Activated CD4-positive, alpha-beta T cell treated with anti-CD3 and anti-CD28 coated beads for 24 hours (primary cell): ENCODE measurements around the gene UTP11.
"Not testable (repeated sequence)": the region's sequence is repeated elsewhere in the genome, so short reads cannot be mapped to it uniquely, and the experiment has no call there.

Experiments used
- DNase-seq, 2 donors: peaks; one replicate each; pipeline ENCODE4 v3.0.0-alpha.2; 2020; ENCODE audit warnings: low read depth in 2 of 2

UTP11 gene

GRCh38 chr1:38027201-38028104 is 14.9 kb downstream of the UTP11 start:
- no peak for DNase-seq

DNA sequence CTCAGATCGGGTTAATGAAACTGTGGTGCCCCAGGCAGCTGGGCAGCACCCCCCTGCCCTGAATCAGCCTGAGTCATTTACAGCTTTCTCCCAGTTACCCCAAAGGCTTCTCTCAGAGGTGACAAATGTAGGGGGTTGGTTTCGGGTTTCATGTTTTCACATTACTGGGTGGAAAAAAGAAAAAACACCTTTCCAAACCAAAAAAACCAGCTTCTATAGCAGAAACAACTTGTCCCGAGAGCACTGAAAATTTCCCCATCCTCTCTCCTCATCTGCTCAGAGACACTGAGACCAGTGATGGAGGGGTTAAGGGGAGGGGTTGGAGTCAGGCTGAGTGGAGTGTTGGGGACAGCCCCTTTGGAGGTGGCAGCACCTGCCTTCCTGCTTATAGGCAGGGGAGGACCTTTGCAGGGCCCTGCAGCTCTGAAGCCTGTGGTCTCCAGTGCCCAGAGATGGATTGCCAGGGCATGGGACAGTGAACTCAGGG is 15.6 kb downstream of the UTP11 start:
- DNase-seq, result peak; percentile 63 to 77

DNA sequence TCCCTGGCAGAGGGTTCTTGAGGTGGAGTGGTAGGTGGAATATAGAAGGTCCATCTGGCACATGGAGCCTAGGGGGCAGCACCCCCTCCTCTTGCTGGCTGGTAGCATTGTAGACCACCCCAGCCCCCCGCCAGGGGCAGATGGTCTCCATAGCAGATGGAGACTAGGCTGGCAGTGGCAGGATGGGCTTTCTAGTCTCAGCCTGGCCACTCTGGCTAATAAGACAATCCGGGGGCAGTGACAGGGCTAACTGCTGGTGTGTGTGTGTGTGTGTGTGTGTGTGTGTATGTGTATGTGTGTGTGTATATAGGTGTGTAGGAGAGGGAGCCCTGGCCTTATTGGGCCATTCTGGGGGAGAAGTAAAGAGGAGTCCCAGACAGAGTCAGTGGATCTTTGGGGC is 16.1 kb downstream of the UTP11 start:
- no peak for DNase-seq

DNA sequence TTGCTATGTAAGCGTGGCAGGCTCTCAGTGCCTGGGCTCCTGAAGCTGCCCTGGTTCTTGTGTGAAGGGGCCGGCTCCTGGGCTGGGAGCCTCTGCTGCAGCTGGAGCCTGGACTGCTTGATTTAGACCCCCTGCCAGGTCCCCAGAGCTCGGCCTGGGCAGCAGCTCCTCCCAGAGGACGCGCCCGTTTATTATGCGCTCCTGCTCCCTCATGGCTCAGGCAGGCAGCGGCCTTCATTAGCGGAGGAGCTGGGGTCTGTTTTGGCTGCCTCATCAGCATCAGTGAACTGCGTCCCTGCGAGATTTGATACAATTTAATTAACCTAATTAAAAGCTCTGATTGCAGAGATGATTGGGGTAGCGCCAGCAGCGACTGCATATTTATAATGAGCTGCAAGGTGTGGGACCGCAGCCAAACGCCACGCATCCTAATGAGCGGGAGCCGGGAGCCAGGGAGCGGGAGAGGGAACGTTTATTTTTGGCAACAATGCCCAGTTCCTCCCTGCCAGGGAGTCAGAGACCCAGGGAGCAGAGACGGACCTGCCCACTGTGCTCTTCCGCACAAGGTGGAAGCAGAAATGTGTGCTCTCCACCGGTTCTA is 16.6 kb downstream of the UTP11 start:
- DNase-seq, result no peak

GRCh38 chr1:38029685-38030511 is 17.4 kb downstream of the UTP11 start:
- peak; percentile 62 to 67 for DNase-seq

- no peak for DNase-seq
These were observed 18.3 kb downstream of the UTP11 start for GRCh38 chr1:38030596-38031512.

DNA sequence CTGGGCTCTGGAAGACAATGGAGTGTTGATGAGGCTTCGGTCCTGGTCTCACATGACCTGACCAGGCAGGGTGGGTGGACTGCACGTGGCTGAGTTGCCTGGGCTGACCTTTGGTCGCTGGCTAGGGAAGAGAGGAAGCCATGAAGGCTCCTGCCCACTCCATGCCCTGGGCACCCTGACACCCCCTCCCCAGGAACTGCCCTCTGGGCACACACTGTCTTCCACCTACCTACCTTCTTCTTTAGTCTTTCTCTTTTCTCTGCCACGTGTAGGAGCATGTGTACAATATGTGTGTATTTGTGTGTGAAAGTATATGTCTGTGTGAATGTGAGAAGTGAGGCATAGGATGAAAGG is 19.0 kb downstream of the UTP11 start:
- no peak for DNase-seq

GRCh38 chr1:38032992-38033391 is 20.5 kb downstream of the UTP11 start:
- not testable (repeated sequence) for DNase-seq

DNA sequence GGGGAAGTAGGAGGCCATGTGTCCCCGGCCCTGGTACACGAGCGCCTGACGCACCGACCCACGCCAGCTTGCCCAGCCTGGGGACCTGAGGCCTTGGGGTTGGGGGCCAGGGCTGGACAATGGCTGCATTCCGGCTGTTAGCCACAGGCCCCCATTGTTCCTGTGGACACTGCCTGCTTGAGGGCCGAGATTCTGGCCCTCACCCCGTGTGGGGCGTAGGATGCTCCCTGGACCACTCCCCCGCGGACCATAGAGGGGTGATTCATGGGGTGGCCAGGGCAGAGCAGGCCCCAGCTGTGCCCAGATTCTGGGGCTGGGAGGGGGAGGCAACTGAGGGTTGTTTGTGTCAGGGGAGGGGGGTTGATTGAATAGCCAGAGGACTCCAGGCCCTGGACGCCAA is 22.3 kb downstream of the UTP11 start:
- DNase-seq, result no peak

DNA sequence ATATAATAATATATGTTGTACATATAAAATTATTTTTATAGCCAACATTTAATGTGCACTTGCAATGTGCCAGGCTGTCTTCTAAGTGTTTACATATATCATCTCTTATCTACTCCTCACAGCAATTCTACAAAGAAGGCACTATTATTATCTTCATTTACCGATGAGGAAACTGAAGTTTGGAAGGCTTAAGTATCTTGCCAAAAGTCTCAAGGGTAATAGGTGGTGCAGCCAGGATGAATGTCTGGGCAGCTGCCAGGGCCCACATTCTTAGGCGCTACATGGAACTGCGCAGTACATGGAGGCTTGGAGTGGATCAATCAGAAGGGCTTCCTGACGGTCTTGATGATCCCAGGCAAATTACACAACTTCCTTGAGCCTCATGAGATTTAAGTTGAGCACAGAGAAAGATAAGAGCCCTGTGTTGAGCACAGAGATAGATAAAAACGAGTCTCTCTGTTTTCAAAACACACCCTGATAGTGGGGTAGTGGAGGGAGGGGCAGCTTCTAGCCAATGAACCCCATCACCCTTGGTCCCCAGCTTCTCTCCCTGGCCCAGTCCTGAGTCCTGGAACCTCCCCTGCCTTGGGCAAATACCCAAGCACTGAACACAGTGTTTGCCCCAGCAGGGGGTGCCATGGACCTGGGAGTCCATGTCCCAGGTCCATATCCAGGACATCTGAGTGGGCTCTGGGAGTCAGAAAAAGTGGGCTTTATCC is 24.8 kb downstream of the UTP11 start:
- no peak for DNase-seq

- no peak for DNase-seq
These were observed 26.3 kb downstream of the UTP11 start for GRCh38 chr1:38038861-38039260.

- DNase-seq, result no peak
These were observed 27.0 kb downstream of the UTP11 start for GRCh38 chr1:38039331-38040088.

DNA sequence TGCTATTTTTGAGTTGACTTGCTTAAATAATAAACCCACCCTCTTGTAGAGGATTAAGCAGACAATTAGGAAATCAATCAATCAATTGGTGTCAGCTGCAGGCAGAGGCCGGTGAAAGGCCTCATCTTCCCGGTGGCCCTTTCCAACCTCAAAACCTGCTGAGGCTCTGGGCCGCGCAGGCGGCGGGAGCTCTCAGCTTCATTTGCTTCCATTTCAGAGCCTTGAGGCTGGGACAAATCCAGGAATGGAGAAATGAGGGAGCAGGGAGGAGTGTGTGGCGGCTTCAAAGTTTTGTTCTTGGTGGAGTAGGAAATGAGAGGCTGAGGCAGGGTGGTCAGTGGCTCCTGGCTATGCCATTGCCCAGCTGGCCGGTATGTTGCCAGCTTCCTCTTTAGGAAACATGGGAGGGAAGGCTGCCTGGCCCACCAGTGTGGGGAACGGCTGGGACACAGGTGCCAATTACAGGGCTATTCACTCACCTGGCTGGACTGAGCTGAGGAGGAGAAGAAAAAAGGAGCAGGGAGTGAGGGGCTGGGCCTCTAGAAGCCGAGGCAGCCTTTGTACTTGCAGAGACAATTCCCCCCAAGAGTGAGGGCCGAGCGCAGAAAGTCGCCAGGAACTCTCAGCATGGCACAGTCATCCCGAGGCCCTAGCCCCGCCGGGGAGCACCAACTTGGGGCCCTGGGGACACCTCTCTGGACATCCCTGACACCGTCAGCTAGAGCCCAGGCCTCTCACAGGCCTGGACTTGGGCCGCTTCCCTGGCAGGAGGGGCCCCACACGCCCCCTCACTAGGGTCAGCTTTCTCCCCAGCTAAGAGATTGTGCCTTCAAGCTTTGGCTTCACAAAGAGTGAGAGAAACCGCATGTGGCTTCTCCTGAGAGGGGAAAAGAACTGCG is 29.7 kb downstream of the UTP11 start:
- no peak for DNase-seq

DNA sequence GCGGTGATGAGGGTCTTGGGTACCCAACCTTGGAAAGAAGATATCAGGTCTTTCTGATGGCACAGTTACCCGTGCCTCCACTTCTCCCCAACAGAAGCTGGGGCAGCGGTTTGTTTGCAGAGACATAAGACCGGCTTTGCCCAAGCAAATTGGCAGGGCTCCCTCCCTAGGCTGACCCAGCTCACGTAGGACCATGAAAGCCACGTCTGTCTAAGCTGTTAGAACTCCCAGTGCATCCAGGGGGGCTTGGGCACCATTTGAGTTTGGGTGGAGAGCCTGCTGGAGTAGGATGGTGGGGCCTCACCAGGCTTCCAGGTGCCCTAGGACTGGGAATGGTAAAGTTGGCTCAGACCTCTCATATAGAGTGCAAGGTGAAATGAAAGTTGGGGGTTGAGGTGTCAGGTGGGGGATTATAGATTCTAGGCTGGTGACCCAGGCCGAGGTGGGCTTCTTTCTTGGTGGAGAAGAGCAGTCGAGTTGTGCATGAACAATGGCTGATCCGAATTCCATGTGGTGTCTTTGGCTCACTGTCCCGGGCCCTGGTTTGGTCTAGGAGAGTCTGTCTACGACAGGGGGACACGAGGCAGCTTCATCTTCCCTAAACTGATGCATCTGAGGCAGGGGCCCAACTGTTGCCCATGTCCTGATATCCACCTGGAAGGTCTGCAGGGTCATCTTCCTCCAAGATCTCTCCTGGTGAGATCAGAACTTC is 30.7 kb downstream of the UTP11 start:
- DNase-seq, result no peak

DNA sequence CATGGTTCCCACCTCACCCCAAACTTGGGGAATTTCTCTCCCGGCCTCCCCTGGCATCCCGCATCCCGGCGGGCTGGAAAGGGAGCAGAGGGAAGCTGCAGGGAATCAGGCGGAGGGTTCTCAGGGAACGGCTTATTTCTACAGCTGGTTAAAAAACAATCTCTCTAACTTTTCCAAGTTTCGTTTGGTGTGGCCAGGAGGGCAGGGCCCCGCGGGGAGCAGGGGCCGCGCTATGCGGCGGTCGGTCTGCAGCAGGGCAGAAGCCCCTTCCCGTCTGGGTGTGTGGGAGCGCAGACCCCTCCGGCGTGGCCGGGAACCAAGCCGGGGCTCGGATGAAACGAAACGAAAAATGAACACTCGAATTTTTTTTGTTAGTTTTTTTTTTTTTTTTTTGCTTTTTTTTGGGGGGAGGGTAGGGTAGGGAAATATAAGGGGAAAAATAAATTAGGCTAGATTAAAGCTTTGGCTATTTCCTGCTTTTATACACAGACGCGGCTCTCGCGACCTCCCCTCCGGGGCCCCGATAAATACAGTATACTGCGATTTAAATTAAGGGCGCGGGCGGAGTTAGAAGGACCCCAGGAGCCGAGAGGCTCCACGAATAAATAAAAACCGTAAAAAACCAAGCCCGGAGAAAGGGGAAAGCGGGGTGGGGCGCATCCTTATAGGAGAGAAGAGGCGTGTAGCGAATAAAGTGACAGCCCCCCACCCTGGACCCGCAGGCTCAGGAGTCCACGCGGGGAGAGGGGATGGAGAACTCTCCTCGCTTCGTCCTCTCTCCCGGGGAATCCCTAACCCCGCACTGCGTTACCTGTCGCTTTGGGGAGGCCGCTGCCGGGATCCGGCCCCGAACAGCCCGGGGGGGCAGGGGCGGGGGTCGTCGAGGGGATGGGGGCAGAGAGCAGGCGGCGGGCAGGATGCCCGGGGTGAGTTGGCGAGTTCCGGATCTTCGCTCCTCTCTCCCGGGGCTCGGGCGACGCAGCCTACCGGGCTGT is 32.0 kb downstream of the UTP11 start:
- DNase-seq, result no peak

- no peak for DNase-seq
These were observed 33.1 kb downstream of the UTP11 start for GRCh38 chr1:38045401-38046332.
